ENCODE measurements around the gene FUT8. TPM values are rescaled to one million over a fixed set of nuclear protein-coding genes. Genes with fewer than 3 reads are reported as not detected.

Gene FUT8
- total and polyA plus RNA-seq, 4 donors: 53.5 to 198 (median 66.0) TPM

GRCh38 chr14:65639216-65639615 is 226.7 kb downstream of the FUT8 start:
- no peaks in the 10 kb centered on the region for H3K4me1 ChIP-seq (ENCODE audit: control insufficient read depth, insufficient read depth, low read length)
- H3K9me3 ChIP-seq (ENCODE audit: control insufficient read depth, insufficient read depth, low read length): peaks cover 4% of the 10 kb centered on the region
- no peak for DNase-seq (ENCODE audit: low read depth in 4 of 6, low spot score in 6 of 6)
- H3K4me3 ChIP-seq (ENCODE audit: low read depth, low read length): no peak overlapping the region
- no peak overlapping the region for H3K27ac ChIP-seq (ENCODE audit: low read depth, low read length)
- no peaks in the 10 kb centered on the region for H3K27me3 ChIP-seq (ENCODE audit: control insufficient read depth, insufficient read depth, low read length)
- H3K36me3 ChIP-seq (ENCODE audit: control insufficient read depth, insufficient read depth, low read length): no peaks in the 10 kb centered on the region
- no CpG with 5 or more reads among the region's 1 CpG for WGBS (ENCODE audit: insufficient coverage)

- peak in 3 of 6 donors; percentile 9 to 82 (median 12) for DNase-seq (ENCODE audit: low read depth in 4 of 6, low spot score in 6 of 6)
- no peaks in the 10 kb centered on the region for H3K36me3 ChIP-seq (ENCODE audit: control insufficient read depth, insufficient read depth, low read length)
- H3K4me1 ChIP-seq (ENCODE audit: control insufficient read depth, insufficient read depth, low read length): peaks cover 3% of the 10 kb centered on the region
Observed at GRCh38 chr14:65650826-65651225, 238.3 kb downstream of the FUT8 start.

GRCh38 chr14:65656554-65656953 is 244.0 kb downstream of the FUT8 start:
- no peaks in the 10 kb centered on the region for H3K36me3 ChIP-seq (ENCODE audit: control insufficient read depth, insufficient read depth, low read length)
- no peak overlapping the region for H3K27ac ChIP-seq (ENCODE audit: low read depth, low read length)
- H3K4me1 ChIP-seq (ENCODE audit: control insufficient read depth, insufficient read depth, low read length): no peaks in the 10 kb centered on the region
- no peak overlapping the region for H3K4me3 ChIP-seq (ENCODE audit: low read depth, low read length)
- DNase-seq (ENCODE audit: low read depth in 4 of 6, low spot score in 6 of 6): no peak
- no peaks in the 10 kb centered on the region for H3K27me3 ChIP-seq (ENCODE audit: control insufficient read depth, insufficient read depth, low read length)
- no peaks in the 10 kb centered on the region for H3K9me3 ChIP-seq (ENCODE audit: control insufficient read depth, insufficient read depth, low read length)
- no CpG with 5 or more reads among the region's 2 CpGs for WGBS (ENCODE audit: insufficient coverage)

More at GRCh38 chr14:65650826-65651225, 238.3 kb downstream of the FUT8 start:
- no peak overlapping the region for H3K27ac ChIP-seq (ENCODE audit: low read depth, low read length)
- H3K4me3 ChIP-seq (ENCODE audit: low read depth, low read length): no peak overlapping the region
- H3K9me3 ChIP-seq (ENCODE audit: control insufficient read depth, insufficient read depth, low read length): no peaks in the 10 kb centered on the region
- WGBS (ENCODE audit: insufficient coverage): no CpG with 5 or more reads among the region's 2 CpGs
- H3K27me3 ChIP-seq (ENCODE audit: control insufficient read depth, insufficient read depth, low read length): no peaks in the 10 kb centered on the region

- Histone ChIP-seq H3K4me3 (ENCODE audit: low read depth, low read length) (no peak overlapping the region), H3K36me3 (ENCODE audit: control insufficient read depth, insufficient read depth, low read length) (no peaks in the 10 kb centered on the region), H3K27me3 (ENCODE audit: control insufficient read depth, insufficient read depth, low read length) (no peaks in the 10 kb centered on the region), H3K4me1 (ENCODE audit: control insufficient read depth, insufficient read depth, low read length) (no peaks in the 10 kb centered on the region), H3K27ac (ENCODE audit: low read depth, low read length) (no peak overlapping the region), H3K9me3 (ENCODE audit: control insufficient read depth, insufficient read depth, low read length) (no peaks in the 10 kb centered on the region)
- no peak for DNase-seq (ENCODE audit: low read depth in 4 of 6, low spot score in 6 of 6)
Observed at GRCh38 chr14:65658202-65658601, 245.7 kb downstream of the FUT8 start.

GRCh38 chr14:65661865-65662264 is 249.3 kb downstream of the FUT8 start:
- no peak overlapping the region for H3K4me3 ChIP-seq (ENCODE audit: low read depth, low read length)
- WGBS (ENCODE audit: insufficient coverage): no CpG with 5 or more reads among the region's 3 CpGs
- no peaks in the 10 kb centered on the region for H3K36me3 ChIP-seq (ENCODE audit: control insufficient read depth, insufficient read depth, low read length)
- no peaks in the 10 kb centered on the region for H3K9me3 ChIP-seq (ENCODE audit: control insufficient read depth, insufficient read depth, low read length)
- no peak overlapping the region for H3K27ac ChIP-seq (ENCODE audit: low read depth, low read length)
- DNase-seq (ENCODE audit: low read depth in 4 of 6, low spot score in 6 of 6): no peak
- H3K27me3 ChIP-seq (ENCODE audit: control insufficient read depth, insufficient read depth, low read length): no peaks in the 10 kb centered on the region
- H3K4me1 ChIP-seq (ENCODE audit: control insufficient read depth, insufficient read depth, low read length): no peaks in the 10 kb centered on the region

GRCh38 chr14:65664436-65664835 is 251.9 kb downstream of the FUT8 start:
- Histone ChIP-seq H3K27me3 (ENCODE audit: control insufficient read depth, insufficient read depth, low read length) (no peaks in the 10 kb centered on the region), H3K36me3 (ENCODE audit: control insufficient read depth, insufficient read depth, low read length) (no peaks in the 10 kb centered on the region), H3K4me1 (ENCODE audit: control insufficient read depth, insufficient read depth, low read length) (no peaks in the 10 kb centered on the region), H3K4me3 (ENCODE audit: low read depth, low read length) (no peak overlapping the region), H3K9me3 (ENCODE audit: control insufficient read depth, insufficient read depth, low read length) (no peaks in the 10 kb centered on the region), H3K27ac (ENCODE audit: low read depth, low read length) (no peak overlapping the region)
- DNase-seq (ENCODE audit: low read depth in 4 of 6, low spot score in 6 of 6): no peak

- Histone ChIP-seq H3K4me1 (ENCODE audit: control insufficient read depth, insufficient read depth, low read length) (no peaks in the 10 kb centered on the region), H3K4me3 (ENCODE audit: low read depth, low read length) (no peak overlapping the region), H3K9me3 (ENCODE audit: control insufficient read depth, insufficient read depth, low read length) (no peaks in the 10 kb centered on the region), H3K27ac (ENCODE audit: low read depth, low read length) (no peak overlapping the region), H3K36me3 (ENCODE audit: control insufficient read depth, insufficient read depth, low read length) (no peaks in the 10 kb centered on the region), H3K27me3 (ENCODE audit: control insufficient read depth, insufficient read depth, low read length) (no peaks in the 10 kb centered on the region)
- WGBS (ENCODE audit: insufficient coverage): no CpG with 5 or more reads among the region's 5 CpGs
- no peak for DNase-seq (ENCODE audit: low read depth in 4 of 6, low spot score in 6 of 6)
Observed at GRCh38 chr14:65676361-65677014, 264.0 kb downstream of the FUT8 start.

GRCh38 chr14:65685572-65685971 is 273.0 kb downstream of the FUT8 start:
- Histone ChIP-seq H3K9me3 (ENCODE audit: control insufficient read depth, insufficient read depth, low read length) (peaks cover 2% of the 10 kb centered on the region), H3K27me3 (ENCODE audit: control insufficient read depth, insufficient read depth, low read length) (no peaks in the 10 kb centered on the region), H3K4me3 (ENCODE audit: low read depth, low read length) (no peak overlapping the region), H3K36me3 (ENCODE audit: control insufficient read depth, insufficient read depth, low read length) (no peaks in the 10 kb centered on the region), H3K4me1 (ENCODE audit: control insufficient read depth, insufficient read depth, low read length) (no peaks in the 10 kb centered on the region), H3K27ac (ENCODE audit: low read depth, low read length) (no peak overlapping the region)
- DNase-seq (ENCODE audit: low read depth in 4 of 6, low spot score in 6 of 6): no peak
- WGBS (ENCODE audit: insufficient coverage): no CpG with 5 or more reads among the region's 2 CpGs

GRCh38 chr14:65686761-65687160 is 274.2 kb downstream of the FUT8 start:
- Histone ChIP-seq H3K36me3 (ENCODE audit: control insufficient read depth, insufficient read depth, low read length) (no peaks in the 10 kb centered on the region), H3K27ac (ENCODE audit: low read depth, low read length) (no peak overlapping the region)

GRCh38 chr14:65689070-65689469 is 276.5 kb downstream of the FUT8 start:
- H3K36me3 ChIP-seq (ENCODE audit: control insufficient read depth, insufficient read depth, low read length): no peaks in the 10 kb centered on the region
- no peaks in the 10 kb centered on the region for H3K27me3 ChIP-seq (ENCODE audit: control insufficient read depth, insufficient read depth, low read length)

More at GRCh38 chr14:65686761-65687160, 274.2 kb downstream of the FUT8 start:
- Histone ChIP-seq H3K4me1 (ENCODE audit: control insufficient read depth, insufficient read depth, low read length) (no peaks in the 10 kb centered on the region), H3K27me3 (ENCODE audit: control insufficient read depth, insufficient read depth, low read length) (no peaks in the 10 kb centered on the region), H3K4me3 (ENCODE audit: low read depth, low read length) (no peak overlapping the region), H3K9me3 (ENCODE audit: control insufficient read depth, insufficient read depth, low read length) (peaks cover 2% of the 10 kb centered on the region)
- DNase-seq (ENCODE audit: low read depth in 4 of 6, low spot score in 6 of 6): no peak

More at GRCh38 chr14:65689070-65689469, 276.5 kb downstream of the FUT8 start:
- H3K4me1 ChIP-seq (ENCODE audit: control insufficient read depth, insufficient read depth, low read length): no peaks in the 10 kb centered on the region
- H3K27ac ChIP-seq (ENCODE audit: low read depth, low read length): no peak overlapping the region
- no peak for DNase-seq (ENCODE audit: low read depth in 4 of 6, low spot score in 6 of 6)
- H3K4me3 ChIP-seq (ENCODE audit: low read depth, low read length): no peak overlapping the region
- peaks cover 2% of the 10 kb centered on the region for H3K9me3 ChIP-seq (ENCODE audit: control insufficient read depth, insufficient read depth, low read length)
